ENCODE measurements around the gene RRP36.
A peak's percentile ranks its signal among the peaks of the same experiment; 100 is the strongest.

RRP36 gene

GRCh38 chr6:43060755-43061633, 39.6 kb downstream of the RRP36 start:
- no peak for FAIRE-seq
- no peak for DNase-seq (ENCODE audit: low spot score)

GRCh38 chr6:43061861-43062260, 40.4 kb downstream of the RRP36 start:
- DNase-seq (ENCODE audit: low spot score) = no peak
- no peak for FAIRE-seq

- FAIRE-seq = no peak
Measured at GRCh38 chr6:43062818-43063217, 41.4 kb downstream of the RRP36 start.

GRCh38 chr6:43070028-43070632, 48.7 kb downstream of the RRP36 start:
- peak; percentile 8 for DNase-seq (ENCODE audit: low spot score)
- FAIRE-seq = no peak

More at GRCh38 chr6:43062818-43063217, 41.4 kb downstream of the RRP36 start:
- no peak for DNase-seq (ENCODE audit: low spot score)

- DNase-seq (ENCODE audit: low spot score) = no peak
- FAIRE-seq = no peak
Measured at GRCh38 chr6:43074847-43075669, 53.6 kb downstream of the RRP36 start.

- DNase-seq (ENCODE audit: low spot score) (no peak), FAIRE-seq (no peak)
Measured at GRCh38 chr6:43075670-43076463, 54.4 kb downstream of the RRP36 start, which contains the start of gene PTK7. TSS of gene PTK7 (plus strand) at chr6:43076314. CDS start at chr6:43076489, 175 bp downstream.

- DNase-seq (ENCODE audit: low spot score) (no peak), FAIRE-seq (no peak)
Measured at GRCh38 chr6:43076464-43077332, 55.3 kb downstream of the RRP36 start.

GRCh38 chr6:43077333-43077809, 55.9 kb downstream of the RRP36 start:
- FAIRE-seq = no peak
- no peak for DNase-seq (ENCODE audit: low spot score)

- DNase-seq (ENCODE audit: low spot score) (no peak), FAIRE-seq (no peak)
Measured at GRCh38 chr6:43077981-43078511, 56.6 kb downstream of the RRP36 start.

GRCh38 chr6:43078691-43079090, 57.3 kb downstream of the RRP36 start:
- DNase-seq (ENCODE audit: low spot score) (no peak), FAIRE-seq (no peak)
